Measurements from ENCODE around the gene DGAT2L6.
A peak's percentile ranks its signal among the peaks of the same experiment; 100 is the strongest.
"Not testable (repeated sequence)": the region's sequence is repeated elsewhere in the genome, so short reads cannot be mapped to it uniquely, and the experiment has no call there.

DGAT2L6 gene

DNA sequence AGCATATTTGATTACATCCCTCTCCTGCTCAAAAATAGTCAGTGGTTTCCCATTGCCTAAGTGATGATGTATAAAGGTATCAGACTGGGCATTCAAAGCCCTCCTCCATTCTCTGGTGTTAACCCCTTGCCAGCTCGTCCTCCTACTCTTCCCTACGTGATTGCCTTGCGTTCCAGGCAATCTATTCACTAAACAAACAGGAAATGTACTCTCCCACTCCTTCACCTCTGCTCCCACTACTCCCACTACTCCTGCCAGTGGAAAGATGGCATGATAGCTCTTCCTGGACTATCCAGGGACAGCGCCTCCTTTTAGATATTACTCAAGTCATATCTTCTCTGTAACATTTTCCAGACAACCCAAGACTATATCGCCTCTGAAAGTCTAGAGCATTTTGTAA lies 5.8 kb downstream of the DGAT2L6 start:
- H3K27ac ChIP-seq = no peak overlapping the region
- no peak overlapping the region for H3K4me3 ChIP-seq

DNA sequence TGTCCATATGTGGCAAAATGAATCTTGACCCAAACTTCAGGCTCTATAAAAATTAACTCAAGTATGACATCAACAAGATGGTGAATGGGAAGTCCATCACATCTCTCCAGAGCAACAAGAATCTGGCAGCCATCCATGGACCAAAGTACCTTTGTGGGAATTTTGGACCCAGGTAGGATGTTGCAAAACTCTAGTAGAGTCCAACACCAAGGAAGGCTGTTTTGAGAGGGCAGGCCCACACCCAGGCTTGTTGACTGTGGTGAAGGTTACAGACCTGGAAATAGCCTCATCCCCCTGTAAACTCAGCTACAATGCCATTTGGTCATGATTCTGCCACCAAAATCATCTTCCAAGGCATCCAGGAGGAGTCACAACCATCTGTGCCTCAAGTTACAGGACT lies 12.9 kb downstream of the DGAT2L6 start:
- Histone ChIP-seq H3K4me3 (no peak overlapping the region), H3K27ac (no peak overlapping the region)

DNA sequence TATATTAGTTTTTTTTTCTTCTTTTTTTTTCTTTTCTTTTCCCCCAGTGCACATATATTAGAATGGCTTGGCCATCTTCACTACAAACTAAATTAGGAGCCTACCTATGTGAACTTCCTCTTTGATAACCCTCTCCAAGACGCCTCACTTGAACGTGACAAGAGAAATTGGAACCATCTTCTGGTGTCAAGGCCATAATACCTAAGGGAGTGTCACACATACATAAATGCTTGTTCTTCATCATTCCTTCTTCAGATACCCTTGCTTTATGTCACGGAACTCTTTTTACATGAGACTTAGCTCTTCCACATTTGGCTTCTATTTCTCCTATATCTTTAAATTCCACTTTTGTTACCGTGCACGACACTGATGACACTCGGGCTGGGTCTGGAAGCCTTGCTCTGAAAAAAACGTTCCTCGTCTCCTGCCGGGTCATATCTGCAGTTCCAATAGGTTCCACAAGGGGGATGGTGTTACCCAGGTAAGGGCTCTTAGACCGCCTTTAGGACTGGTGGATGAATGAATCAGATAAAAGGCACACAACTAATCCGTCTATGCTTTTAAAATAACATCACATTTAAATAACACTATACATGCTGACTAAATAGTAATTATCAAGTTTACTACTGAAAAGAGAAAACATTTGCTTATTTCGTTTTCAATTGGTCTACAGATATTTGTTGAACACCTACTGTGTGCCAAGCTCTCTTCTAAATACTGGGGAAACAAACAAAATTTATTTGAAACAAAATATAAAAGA lies 19.9 kb downstream of the DGAT2L6 start:
- no peak overlapping the region for H3K27ac ChIP-seq
- no peak overlapping the region for H3K4me3 ChIP-seq

DNA sequence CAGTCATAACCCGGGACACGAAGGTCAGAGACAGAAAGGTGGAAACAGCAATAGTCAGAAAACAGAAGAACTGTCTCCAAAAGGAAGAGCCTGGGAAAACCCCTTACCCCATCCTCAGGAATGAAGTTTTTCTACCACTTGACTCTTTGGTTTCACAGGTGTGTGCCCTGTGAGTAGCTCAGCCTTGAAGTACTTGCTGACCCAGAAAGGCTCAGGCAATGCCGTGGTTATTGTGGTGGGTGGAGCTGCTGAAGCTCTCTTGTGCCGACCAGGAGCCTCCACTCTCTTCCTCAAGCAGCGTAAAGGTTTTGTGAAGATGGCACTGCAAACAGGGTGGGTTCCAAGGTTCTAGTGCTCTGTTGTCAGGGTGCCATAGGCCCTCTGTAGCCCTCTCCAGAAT lies 24.4 kb downstream of the DGAT2L6 start:
- no peak overlapping the region for H3K27ac ChIP-seq
- no peak overlapping the region for H3K4me3 ChIP-seq

DNA sequence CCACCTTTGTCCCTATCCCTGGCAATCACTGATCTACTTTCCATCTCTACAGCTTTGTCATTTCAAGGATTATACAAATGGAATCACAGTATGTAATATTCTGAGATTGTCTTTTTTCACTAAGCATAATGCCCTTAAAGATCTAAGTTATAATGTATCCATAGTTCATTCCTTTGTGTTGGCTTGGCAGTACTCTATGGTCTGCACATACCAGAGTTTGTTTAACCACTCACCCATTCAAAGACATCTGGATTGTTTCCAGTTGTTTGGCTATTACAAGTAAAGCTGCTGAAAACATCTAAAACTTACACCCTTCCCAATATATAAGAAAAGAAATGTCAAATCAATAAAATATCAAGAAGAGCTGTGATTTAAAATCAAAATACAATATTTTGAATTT lies 31.2 kb downstream of the DGAT2L6 start:
- Histone ChIP-seq H3K27ac (no peak overlapping the region), H3K4me3 (no peak overlapping the region)

DNA sequence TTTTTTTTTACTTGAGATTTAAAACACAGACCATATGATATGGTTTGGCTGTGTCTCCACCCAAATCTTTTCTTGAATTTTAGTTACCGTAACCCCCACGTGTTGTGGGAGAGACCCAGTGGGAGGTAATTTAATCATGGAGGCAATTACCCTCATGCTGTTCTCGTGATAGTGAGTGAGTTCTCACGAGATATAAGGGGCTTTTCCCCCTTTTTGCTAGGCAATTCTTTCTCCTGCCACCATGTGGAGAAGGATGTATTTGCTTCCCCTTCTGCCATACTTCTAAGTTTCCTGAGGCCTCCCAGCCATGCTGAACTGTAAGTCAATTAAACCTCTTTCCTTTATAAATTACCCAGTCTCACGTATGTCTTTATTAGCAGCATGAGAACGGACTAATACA lies 32.3 kb downstream of the DGAT2L6 start:
- H3K4me3 ChIP-seq, H3K27ac ChIP-seq: not testable (repeated sequence)

DNA sequence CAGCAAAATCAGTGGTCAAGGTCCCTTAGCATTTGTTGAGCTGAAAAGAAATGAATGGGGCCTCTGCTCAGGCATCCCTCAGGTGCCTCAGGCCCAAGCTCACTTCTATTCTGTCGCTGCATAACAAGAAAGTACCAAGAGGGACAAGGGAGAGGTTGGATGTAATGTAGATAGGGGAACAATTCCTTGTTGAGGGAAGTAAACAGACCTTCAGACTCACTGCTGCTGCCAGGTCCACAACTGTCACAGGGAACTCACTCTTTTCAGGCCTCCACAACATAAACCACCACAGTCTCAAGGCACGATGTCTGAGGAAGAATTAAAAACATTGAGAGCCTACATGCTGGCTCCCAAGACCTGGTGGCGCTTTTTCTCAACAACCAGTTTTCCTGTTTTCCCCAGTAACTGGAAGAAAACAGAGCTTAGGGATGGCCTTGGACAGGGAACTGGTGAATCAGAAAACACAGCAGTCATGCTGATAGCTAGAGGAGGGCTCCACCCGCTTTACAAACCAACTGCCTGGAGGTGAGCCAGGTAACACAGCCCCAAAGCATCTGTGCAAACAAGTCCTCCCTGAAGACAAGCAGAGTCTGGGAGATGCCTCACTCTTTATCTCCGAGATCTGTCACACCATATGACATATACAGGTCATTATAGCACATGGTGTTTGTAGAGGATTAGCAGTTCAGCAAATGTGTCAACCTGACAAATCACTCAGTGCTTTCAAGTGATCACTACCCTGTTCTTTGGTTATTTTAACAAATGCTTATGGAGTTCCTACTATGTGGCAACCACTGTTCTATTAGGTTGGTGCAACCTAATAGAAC lies 42.9 kb downstream of the DGAT2L6 start:
- Histone ChIP-seq H3K4me3 (no peak overlapping the region), H3K27ac (peak overlapping the region in 3 of 21 experiments; percentile 14 to 34 (median 26))

DNA sequence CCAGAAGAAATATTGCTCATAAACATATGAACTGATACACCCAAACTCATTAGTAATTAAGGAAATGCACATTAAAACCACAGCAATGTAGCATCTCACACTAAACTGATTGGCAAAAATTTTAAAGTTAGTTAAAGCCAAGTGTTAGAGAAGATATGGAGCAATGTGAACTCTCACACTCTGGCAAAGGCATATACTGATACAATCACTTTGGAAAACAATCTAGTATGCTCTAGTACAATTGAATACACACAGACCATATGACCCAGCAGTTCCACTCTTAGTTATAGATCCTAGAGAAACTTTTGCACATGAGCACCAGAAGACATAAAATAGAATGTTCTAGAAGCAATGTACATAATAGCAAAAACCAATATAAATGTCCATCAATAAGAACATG lies 48.8 kb downstream of the DGAT2L6 start:
- no peak overlapping the region for H3K4me3 ChIP-seq
- H3K27ac ChIP-seq = no peak overlapping the region

DNA sequence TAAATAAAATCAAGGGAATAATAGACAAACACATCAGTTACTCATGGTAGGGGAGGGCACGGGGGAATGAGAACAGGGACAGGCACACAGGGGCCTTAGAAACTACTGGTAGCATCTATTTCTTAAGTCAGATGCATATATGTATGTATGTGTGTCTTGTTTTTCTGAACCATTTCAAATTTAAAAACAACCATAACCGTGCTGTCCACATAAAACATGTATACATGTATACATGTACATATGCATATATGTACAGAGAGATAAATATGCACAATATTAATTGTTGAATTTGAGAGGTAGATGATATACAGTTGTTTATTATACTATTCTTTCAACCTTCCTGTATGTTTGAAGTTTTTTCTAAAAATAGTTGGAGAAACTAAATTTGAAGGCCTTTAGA lies 49.4 kb downstream of the DGAT2L6 start:
- Histone ChIP-seq H3K4me3 (no peak overlapping the region), H3K27ac (no peak overlapping the region)

DNA sequence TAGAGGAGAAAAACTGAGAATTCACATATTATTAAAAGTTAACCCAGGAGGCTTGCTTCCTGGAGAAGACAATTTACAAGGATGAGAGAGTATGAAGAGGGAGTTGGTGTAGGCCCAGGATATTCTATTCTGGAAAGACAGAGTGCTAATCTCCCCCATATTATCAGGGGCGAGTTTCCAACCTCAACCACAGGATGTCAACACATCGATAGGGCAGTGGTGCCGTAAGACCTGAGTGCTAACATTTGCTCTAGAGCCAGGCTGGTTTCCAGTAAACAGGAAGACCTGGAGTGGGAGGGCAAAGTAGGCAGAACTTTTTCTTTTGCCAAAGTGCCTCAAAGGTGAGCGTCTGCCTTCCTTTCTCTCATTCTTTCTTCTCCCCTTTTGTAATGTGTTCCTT lies 54.4 kb downstream of the DGAT2L6 start:
- H3K27ac ChIP-seq = no peak overlapping the region
- no peak overlapping the region for H3K4me3 ChIP-seq

DNA sequence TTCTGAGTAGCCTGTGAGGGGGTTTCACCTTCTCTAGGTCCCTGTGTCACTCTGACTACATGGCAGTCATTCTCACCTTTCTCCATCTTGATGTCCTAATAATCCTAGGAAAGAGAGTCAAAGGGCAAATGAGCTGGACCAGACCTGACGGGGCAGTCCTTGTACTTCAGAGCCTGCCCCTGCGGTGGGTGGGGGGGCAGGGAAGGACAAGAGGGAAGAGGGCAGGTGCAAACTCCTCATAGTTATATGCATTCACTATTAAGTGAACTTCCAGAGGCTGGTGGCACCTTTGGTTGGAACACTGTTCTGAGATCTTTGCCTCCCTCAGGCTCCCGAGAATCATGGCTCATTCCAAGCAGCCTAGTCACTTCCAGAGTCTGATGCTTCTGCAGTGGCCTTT lies 57.1 kb downstream of the DGAT2L6 start, which contains the start of gene AWAT1:
TSS of gene AWAT1 (plus strand) at position 301 of the 400 bp plus-strand sequence. CDS start at position 342, 41 bp downstream.
- no peak within 1 kb of the TSS for H3K4me3 ChIP-seq
- H3K27ac ChIP-seq = no peak within 1 kb of the TSS

DNA sequence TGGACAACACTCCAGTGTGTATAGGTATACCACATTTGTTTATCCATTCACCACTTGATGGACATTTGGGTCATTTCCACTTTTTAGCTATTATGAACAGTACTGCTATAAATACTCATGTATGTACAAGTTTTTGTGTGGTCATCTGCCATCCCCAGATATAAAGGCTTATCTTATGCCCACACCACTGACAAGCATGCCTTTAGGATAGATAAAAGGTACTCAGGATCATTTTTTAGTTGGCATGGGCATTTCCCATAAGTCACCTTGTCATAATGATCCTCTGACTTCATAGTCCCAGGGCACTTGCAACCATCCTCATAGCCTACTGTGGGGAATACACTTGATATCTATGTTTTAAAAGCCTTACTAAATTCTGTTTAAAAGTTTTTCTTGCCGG lies 63.5 kb downstream of the DGAT2L6 start:
- H3K4me3 ChIP-seq = no peak overlapping the region
- no peak overlapping the region for H3K27ac ChIP-seq

DNA sequence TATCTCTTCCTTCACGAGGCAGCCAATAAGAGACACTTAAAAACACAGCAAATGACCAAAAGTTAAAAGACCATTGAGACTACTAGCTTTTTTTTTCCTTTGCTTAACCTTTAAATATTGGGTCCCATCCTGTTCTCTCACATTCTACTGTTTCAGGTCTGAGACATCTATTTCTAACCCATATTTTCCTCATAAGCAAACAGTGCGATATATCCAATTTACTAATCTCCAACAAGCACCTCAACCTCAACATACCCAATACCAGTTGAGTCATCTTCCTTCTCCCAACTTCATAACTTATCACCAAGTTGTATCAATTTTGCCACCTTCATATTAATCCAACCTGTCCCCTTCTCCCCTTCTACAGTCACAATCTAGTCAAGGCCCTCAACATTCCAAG lies 64.2 kb downstream of the DGAT2L6 start:
- Histone ChIP-seq H3K4me3 (no peak overlapping the region), H3K27ac (no peak overlapping the region)

DNA sequence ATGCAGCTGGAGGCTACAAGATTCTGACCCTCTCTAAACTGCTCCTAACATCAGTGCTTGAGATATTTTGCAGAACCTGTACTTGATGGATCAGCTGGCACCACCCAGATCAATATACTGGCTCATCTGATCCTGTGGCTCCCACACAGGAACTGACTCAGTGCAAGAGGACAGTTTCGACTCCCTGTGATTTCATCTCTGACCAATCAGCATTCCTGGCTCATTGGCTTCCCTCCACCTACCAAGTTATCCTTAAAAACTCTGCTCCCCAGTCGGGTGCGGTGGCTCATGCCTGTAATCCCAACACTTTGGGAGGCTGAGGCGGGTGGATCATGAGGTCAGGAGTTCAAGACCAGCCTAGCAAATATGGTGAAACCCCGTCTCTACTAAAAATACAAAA lies 66.3 kb downstream of the DGAT2L6 start:
- not testable (repeated sequence) for H3K27ac ChIP-seq, H3K4me3 ChIP-seq

DNA sequence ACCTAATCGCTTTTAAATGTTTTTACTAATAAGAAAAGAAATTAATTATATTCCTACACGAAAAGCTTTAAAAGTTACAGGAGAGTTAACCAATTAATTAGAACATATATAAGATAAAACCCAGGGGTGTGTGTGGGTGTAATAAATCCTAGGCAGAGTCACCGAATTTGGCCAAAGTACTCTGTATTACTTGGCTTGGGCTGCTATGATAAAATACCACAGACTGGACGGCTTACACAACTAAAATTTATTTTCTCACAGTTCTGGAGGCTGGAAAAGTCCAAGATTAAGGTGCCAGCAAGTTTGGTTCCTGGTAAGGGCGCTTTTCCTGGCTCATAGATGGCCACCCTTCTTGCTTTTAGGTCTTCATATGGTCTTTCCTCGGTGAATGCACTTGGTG lies 67.6 kb downstream of the DGAT2L6 start:
- Histone ChIP-seq H3K4me3 (no peak overlapping the region), H3K27ac (no peak overlapping the region)

DNA sequence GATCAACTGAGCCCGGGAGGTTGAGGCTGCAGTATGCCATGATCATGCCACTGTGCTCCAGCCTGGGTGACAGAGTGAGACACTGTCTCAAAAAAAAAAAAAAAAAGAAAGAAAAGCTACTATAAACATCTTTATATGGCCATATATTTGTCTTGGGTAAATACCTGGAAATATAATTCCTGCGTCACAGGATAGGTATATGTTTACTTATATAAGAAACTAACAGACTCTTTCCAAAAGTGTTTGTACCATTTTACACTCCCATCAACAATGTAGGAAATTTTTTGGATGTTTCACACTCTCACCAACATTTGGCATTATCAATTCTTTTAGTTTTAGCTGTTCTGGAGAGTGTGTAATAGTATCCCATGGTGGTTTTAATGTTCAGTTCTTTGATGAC lies 70.0 kb downstream of the DGAT2L6 start:
- Histone ChIP-seq H3K27ac (no peak overlapping the region), H3K4me3 (no peak overlapping the region)

DNA sequence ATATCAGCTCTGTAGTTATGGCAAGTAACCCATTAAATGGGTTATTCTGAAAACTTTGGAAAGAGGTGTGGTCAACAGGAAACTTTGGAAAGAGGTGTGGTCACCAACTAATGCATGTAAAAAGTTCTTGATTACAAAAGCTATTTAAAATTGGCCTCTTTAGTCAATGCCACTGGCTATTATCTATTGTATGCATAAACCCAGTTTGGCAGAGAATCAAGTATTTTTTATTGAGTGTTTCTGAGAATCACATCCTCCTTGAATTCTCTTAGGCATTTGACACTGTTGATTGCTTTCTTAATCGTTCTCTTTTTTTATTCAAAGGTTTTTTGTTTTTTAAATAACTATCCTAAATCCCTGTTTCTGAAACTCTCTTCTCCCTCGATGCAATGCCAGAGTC lies 75.2 kb downstream of the DGAT2L6 start:
- H3K27ac ChIP-seq = no peak overlapping the region
- H3K4me3 ChIP-seq = no peak overlapping the region

DNA sequence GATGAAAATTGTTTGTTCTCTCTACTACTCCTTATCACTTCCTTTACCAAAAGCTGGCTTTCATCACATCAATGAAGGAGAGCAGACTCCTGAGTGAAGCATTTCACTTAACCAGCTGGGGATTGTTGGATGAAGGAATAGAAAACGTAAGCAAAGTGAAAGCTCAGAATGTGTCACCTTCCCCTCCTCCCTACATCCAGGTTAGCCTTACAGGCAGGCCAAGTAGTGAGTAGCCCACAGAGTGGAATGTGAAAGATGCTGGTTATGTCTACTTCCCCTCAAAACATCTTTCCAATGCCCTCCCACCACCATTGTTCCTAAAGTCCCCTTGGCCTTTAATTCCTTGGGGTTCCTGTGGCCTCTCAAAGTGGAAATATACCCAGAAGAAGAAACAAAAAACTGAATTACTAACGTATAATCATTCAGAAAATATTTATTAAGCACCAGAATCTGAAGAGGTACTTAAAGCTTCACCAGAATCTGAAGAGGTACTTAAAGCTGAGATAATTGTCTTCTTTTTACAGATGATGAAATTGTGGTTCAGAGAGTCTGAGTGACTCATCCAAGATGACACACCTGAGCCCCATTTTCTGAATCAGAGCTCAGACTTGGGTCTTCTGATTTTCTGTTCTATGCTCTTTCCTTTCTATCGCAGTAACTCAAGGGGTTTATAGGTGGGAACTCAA lies 76.2 kb downstream of the DGAT2L6 start:
- Histone ChIP-seq H3K27ac (peak overlapping the region in 1 of 21 experiments; percentile 30), H3K4me3 (no peak overlapping the region)

DNA sequence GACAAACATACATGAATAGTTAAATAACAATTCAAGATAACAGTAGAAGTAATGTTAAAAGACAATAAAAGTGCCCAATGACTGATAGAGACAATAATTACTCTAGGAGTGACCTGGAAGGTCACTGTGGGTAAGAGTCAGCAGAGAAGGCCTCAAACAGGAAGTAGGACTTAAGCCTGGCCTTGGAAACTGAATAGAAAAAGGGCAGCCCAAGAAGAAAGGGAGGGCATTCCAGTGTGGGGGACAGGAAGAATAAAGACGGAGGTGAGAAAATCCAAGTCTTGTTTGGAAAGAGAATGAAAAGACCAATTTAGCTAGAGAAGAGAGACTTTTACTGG lies 76.7 kb downstream of the DGAT2L6 start:
- H3K27ac ChIP-seq = peak overlapping the region in 1 of 21 experiments; percentile 30
- H3K4me3 ChIP-seq = no peak overlapping the region

DNA sequence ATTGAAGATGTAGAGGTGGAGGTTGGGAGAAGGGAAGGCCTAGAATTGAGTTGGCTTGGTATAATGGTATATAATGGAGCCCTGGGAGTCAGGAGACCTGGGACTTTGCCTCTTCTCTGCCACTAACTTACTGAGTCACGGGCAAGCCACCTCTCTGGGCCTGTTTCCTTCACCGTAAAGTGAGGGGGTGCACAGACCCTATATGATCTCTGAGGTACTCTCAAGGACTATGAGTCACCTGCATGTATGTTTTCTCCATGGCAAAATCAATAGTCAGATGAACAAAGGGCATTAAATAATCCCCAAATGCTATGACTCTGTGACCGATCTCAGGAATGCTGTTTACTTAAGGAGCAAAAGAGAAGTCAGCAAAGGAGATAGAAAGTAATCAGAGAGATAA lies 77.6 kb downstream of the DGAT2L6 start:
- no peak overlapping the region for H3K27ac ChIP-seq

More for the DNA sequence above, 77.6 kb downstream of the DGAT2L6 start:
- no peak overlapping the region for H3K4me3 ChIP-seq

All from skin epidermis (tissue), 12 donors.